ENCODE measurements around the gene RXRA.
A peak's percentile ranks its signal among the peaks of the same experiment; 100 is the strongest.

RXRA gene

GRCh38 chr9:134339183-134339806, 13.0 kb downstream of the RXRA start:
- DNase-seq = peak; percentile 77 to 78
- TF ChIP-seq POLR2A (IDR thresholded peaks at IDR 0.05; ENCODE audit: low read length) = no peak
- no peak for TF ChIP-seq GATA1 (IDR thresholded peaks at IDR 0.05; ENCODE audit: low read depth, low read length)

DNA sequence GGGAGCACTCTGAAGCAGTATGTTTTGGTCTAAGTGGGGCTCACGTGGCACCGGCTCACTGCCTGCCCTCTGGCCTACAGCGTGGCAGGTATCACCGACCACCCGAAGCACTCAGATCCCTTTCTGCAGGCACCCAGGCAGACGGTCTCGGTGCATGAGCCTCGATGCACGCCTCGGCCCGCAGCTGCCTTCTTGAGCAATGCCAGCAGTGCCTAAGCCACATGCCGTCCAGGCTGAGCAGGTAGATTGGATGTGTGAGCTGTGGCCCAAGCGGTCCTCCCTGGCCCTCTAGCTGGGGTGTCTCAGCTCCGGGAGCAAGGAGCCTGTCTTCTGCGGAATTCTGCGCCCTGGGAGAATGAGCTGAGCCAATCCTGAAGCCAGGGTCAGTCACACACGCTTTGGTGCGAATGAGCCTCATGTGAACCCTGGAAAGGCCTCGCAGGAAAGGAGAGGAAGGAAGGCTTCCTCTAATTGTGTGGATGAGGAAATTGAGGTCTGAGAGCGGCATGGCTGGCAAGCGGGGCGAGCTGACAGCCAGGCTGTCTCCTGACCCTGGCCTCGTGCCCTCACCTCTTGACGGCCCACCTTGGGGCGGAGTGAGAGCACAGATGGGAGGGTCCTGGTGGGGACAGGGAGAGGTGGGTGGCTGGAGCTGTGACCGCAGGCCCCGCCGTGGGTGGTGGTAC, 14.4 kb downstream of the RXRA start:
- no peak for TF ChIP-seq GATA1 (IDR thresholded peaks at IDR 0.05; ENCODE audit: low read depth, low read length)
- no peak for TF ChIP-seq POLR2A (IDR thresholded peaks at IDR 0.05; ENCODE audit: low read length)
- peak in 1 of 2 experiments; percentile 29 for DNase-seq

GRCh38 chr9:134341306-134341705, 15.1 kb downstream of the RXRA start:
- TF ChIP-seq GATA1 (IDR thresholded peaks at IDR 0.05; ENCODE audit: low read depth, low read length) = no peak
- TF ChIP-seq POLR2A (IDR thresholded peaks at IDR 0.05; ENCODE audit: low read length) = no peak
- peak; percentile 31 to 57 for DNase-seq

DNA sequence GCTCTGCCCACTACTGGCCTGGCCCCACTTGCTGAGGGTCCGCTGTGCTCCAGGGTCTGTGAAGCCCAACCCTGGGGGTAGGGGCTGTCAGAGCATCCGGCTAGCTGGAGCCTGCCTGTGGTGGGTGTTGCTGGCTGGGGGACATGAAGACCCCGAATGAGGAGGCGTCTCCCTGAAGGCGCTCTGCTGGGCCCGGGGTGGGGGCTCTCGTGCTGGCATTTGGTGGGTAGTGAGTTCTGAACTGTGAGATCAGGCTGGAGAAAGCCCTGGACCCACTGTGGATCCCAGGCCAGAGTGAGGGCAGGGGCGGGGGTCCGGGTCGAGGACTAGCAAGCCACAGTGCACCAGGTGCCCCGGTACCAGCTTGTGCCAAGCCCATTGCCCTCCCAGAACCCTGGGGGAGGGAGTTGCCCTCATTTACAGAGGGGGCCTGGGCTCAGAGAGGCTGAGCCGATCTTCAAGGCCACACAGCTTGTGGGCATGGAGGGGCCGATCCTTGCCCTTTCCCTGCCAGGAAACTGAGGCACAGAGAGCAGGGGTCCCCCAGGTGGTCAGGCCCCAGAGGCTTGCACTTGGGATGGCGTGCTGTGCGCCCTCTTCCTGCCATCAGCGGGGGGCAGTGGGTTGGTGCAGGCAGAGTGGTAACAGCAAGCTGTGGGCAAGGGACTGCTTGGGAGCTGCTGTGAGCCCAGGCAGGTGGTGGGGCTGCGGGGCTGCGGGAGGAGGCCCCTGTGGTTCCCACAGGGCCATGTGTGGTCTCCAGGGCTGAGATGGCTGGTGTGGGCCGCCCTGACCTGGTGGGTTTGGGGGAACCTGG, 15.9 kb downstream of the RXRA start:
- TF ChIP-seq GATA1 (IDR thresholded peaks at IDR 0.05; ENCODE audit: low read depth, low read length) = no peak
- TF ChIP-seq POLR2A (IDR thresholded peaks at IDR 0.05; ENCODE audit: low read length) = no peak
- DNase-seq = no peak

GRCh38 chr9:134342746-134343115, 16.5 kb downstream of the RXRA start:
- DNase-seq = no peak
- TF ChIP-seq POLR2A (IDR thresholded peaks at IDR 0.05; ENCODE audit: low read length) = no peak

GRCh38 chr9:134343637-134344036, 17.4 kb downstream of the RXRA start:
- TF ChIP-seq POLR2A (IDR thresholded peaks at IDR 0.05; ENCODE audit: low read length) (no peak), GATA1 (IDR thresholded peaks at IDR 0.05; ENCODE audit: low read depth, low read length) (no peak)
- no peak for DNase-seq

DNA sequence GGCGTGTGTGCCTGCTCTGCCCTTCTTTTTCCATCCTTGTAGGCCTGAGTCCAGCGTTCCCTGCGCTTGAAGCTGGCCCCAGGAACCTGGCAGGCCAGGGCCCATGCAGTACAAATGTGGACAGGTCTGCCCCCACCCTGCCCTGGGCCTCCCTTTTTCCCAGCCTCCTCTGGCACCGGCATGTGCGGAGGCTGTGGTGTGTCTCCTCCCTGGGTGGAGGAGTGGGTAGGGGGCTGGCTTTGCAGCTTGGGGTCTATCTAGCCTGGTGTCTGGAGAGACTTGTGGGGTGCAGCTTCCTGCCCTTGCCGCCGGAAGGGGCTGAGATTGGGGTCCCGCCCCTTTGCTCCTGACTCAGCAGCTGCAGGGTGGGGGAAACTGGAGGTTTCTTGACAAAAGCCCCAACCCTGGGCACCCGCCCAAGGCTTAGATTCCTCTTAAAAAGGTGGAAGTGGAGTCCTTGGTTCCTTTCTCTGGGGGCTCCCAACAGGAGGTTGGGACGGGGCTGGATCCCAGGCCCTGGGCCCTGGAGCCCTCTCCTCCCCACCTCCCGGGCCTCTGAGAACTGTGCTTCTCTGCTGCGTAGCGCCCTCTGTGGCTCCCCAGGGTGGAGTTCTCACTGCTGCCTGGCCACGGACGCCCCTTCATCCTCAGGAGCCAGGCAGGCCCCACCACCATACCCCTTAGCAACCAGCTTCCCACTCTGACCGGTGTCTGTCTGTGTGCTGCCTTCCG, 18.0 kb downstream of the RXRA start:
- TF ChIP-seq POLR2A (IDR thresholded peaks at IDR 0.05; ENCODE audit: low read length) = no peak
- TF ChIP-seq GATA1 (IDR thresholded peaks at IDR 0.05; ENCODE audit: low read depth, low read length) = no peak
- peak; percentile 63 to 74 for DNase-seq

GRCh38 chr9:134344800-134345310, 18.6 kb downstream of the RXRA start:
- DNase-seq = no peak

GRCh38 chr9:134345737-134346136, 19.5 kb downstream of the RXRA start:
- TF ChIP-seq GATA1 (IDR thresholded peaks at IDR 0.05; ENCODE audit: low read depth, low read length) = no peak
- no peak for TF ChIP-seq POLR2A (IDR thresholded peaks at IDR 0.05; ENCODE audit: low read length)
- no peak for DNase-seq

More at GRCh38 chr9:134344800-134345310, 18.6 kb downstream of the RXRA start:
- TF ChIP-seq GATA1 (IDR thresholded peaks at IDR 0.05; ENCODE audit: low read depth, low read length) = no peak
- no peak for TF ChIP-seq POLR2A (IDR thresholded peaks at IDR 0.05; ENCODE audit: low read length)

- DNase-seq = no peak
- no peak for TF ChIP-seq GATA1 (IDR thresholded peaks at IDR 0.05; ENCODE audit: low read depth, low read length)
- no peak for TF ChIP-seq POLR2A (IDR thresholded peaks at IDR 0.05; ENCODE audit: low read length)
These were observed 19.9 kb downstream of the RXRA start for GRCh38 chr9:134346151-134346550.

- DNase-seq = no peak
- TF ChIP-seq GATA1 (IDR thresholded peaks at IDR 0.05; ENCODE audit: low read depth, low read length) (no peak), POLR2A (IDR thresholded peaks at IDR 0.05; ENCODE audit: low read length) (no peak)
These were observed 20.8 kb downstream of the RXRA start for GRCh38 chr9:134346840-134347583.

DNA sequence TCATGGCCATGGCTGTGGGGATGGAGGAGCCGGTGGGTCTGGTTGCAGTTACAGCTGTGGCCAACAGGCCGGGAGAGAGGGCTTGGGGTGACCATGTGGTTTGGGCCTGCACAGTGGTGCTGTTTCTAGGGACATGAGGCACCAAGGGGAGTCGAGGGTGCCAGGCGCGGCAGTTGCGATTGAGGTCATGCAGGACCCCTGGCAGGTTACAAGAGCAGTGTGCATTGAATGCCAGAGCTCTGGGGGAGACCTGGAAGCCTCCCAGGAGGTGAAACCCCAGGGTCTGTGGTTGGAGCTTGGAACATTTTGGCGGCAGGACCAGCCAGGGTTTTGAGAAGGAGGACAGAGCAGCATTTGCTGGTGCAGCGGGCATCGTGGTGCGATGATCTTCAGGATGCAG, 21.7 kb downstream of the RXRA start:
- TF ChIP-seq POLR2A (IDR thresholded peaks at IDR 0.05; ENCODE audit: low read length) (no peak), GATA1 (IDR thresholded peaks at IDR 0.05; ENCODE audit: low read depth, low read length) (no peak)
- no peak for DNase-seq
